Stimulated activated CD4-positive, alpha-beta T cell treated with anti-CD3 and anti-CD28 coated beads, Interleukin-12 subunit alpha, Interleukin-12 subunit beta, amount 100 ng/mL, for 24 hours (primary cell): ENCODE measurements around the gene FBXO24.

Source experiments
- DNase-seq, 2 experiments: peaks; one replicate each; pipeline ENCODE4 v3.0.0-alpha.2; 2020; ENCODE audit warnings: low read depth in 2 of 2

The FBXO24 gene

DNA sequence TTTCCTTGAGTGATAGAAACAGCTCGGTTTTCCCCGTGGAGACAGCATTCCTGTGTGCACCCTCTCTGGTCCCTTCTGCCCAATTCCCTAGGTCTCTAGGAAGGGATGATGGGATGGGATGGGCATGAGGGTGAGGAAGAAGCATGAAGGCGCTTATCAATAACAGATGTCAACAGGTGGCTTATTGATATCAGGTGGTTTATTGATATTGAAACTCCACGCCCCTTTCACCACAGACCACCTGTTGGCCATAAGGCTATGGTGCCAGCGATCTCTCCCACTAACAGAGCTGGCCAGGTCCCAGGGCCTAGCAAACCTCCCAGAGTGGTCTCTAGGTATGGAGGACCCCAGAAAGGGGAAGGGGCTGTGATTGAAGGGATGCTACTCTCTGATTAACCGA is 34.1 kb downstream of the FBXO24 start:
- DNase-seq: no peak

DNA sequence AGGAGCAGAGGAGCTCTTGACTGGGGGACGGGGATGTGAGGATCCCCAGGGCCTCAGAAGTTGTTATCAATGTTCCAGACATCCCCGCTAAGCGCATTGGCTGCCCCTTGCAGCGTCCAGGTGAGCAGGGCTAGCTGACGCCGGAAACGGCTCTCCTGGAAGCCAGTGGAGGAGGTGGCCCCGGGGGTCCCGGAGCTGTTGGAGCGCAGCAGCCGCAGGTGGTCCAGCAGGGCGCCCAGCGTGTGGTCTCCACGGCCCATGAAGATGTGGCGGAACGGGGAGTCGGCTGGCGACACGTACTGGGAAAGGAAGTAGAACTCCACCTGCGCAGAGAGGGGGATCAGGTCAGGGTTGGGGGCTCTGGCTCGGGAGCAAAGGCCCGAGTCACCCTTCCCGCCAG is 34.7 kb downstream of the FBXO24 start:
- DNase-seq: no peak

DNA sequence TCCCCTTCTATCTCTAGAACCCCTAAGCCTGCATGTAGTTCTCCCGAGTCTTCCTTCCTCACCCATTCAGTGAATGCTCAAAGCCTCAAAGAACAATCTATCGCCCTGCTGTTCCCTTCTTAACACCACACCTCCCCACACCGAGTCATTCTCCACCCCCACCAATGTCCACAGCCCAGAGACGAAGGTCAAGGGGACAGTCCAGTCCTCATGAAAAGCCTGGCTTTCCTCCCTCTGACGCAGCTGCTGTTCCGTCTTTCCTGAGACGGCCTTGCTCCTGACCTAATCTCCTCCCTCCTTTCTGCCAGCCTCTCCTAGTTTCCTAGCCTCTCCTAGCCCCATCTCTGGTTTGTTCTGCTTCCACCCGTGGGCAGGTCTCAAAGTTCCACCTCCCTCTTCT is 35.4 kb downstream of the FBXO24 start:
- no peak for DNase-seq

DNA sequence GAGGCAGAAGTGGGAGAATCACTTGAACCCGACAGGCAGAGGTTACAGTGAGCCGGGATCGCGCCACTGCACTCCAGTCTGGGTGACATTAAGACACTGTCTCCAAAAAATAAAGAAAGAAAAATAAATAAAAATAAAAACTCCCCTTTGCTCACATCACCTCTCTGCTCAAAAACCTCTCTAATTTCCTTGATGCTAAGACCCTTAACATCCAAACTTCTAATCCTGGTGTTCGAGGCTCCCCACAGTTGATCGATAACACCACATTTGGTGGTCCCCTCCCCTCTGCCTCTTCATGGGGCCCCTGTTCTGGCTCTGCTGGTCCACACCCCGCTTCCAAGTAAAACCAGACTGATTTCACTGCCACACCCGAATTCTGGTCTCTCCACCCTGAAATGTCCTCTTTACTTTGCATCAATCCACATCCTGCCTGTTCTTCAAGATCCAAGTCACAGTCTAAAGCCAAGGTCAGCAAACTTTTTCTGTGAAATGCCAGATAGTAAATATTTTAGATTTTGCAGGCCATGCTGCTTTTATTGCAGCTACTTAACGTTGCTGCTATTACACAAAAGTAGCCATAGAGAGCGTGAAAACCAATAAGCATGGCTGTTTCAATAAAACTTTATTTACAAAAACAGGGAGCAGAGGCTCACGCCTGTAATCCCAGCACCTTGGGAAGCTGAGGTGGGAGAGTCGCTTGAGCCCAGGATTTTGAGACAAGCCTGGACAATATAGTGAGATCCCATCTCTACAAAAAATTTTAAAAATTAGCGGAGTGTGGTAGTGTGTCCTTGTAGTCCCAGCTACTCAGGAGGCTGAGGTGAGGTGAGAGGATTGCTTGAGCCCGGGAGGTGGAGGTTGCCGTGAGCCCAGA is 38.1 kb downstream of the FBXO24 start:
- no peak for DNase-seq

DNA sequence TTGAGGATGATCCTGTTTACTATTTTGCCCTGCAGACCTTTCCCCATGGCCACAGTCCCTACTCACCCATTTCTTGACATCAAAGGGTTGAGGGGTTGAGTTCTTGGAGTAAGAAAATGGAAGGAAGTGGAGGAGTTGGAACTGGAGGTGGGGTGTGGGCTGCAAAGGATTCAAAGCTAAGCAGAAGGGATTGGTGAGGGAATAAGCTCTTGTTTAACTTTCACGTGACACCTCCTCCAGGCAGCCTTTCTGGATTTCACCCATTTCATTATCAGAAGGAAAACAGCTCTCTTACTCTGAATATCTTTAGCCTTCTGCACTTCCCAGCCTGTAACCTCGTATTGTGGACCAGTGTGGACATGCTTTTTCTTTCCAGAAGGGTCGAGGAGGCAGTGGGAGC is 39.9 kb downstream of the FBXO24 start:
- no peak for DNase-seq

DNA sequence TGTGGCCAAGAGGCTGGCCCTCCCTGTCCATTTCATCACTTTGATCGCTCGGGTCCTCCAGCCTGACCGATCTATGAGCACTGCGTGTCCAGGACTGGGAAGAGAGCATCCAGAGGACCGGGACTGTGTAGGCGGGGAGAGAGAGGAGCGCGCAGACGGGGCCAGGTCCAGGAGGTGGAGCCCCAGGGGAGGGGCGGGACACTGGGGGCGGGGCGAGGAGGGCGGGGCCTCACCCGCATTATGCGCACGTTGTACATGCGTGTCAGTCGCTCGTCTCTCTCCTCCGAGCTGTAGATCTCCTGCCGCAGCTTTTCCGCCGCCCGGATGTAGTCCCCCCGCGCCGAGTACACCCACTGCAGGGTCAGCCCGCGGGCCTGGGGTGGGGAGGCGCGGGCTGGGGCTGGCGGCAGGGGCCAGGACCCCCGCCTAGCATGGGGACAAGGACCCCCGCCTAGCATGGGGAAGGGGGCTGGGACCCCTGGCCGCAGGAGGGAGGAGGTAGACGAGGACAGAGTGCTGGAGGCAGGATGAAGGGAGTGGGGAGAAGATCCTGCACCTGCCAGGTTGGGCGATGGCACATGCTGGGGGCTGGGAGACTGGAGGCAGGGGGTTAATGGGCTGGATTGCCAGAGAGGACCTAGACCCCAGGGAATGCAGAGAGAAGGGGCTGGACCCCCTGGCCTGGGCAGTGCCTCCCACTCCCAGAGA is 40.6 kb downstream of the FBXO24 start:
- peak; percentile 77 to 85 for DNase-seq

DNA sequence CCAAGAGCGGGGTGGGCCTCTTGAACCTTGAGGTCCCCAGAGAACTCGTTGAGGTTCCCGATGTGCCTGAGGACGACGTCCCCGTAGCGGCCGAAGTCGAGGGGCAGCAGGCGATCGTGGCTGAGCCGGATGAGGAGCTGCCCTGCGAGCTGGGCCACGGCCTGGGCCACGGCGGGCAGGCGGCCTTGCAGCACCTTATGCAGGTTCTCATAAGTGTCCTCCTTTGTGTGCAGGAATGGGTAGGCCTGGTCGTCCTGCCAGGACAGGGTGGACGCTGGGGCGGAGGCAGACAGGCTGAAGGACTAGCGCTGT is 41.1 kb downstream of the FBXO24 start:
- DNase-seq: no peak

DNA sequence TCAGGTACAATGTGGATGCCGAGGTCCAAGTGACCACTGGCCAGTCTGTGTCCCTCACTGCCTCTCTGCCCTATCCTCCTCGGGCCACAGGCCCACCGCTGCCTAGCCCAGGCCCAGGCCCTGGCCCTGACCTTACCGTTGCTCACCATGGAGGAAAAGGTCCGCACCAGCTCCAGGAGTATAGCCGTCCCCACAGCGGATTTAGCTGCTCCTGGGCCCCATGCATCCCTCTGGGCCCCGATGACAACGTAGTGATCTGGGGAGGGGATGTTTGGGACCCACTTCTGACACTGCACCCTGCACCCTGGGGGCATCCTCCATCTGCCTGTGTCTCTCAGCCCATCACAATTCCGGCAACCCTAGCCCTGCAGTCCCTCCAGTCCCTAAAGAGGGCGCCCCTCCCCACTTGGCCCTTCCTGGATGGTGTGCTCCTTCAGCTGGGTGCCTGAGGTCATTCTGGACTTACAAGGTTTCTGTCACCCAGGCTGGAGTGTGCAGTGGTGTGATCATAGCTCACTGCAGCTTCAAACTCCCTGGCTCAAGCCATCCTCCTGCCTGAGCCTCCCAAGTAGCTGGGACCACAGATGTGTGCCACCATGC is 43.1 kb downstream of the FBXO24 start:
- DNase-seq: peak in 1 of 2 experiments; percentile 24

DNA sequence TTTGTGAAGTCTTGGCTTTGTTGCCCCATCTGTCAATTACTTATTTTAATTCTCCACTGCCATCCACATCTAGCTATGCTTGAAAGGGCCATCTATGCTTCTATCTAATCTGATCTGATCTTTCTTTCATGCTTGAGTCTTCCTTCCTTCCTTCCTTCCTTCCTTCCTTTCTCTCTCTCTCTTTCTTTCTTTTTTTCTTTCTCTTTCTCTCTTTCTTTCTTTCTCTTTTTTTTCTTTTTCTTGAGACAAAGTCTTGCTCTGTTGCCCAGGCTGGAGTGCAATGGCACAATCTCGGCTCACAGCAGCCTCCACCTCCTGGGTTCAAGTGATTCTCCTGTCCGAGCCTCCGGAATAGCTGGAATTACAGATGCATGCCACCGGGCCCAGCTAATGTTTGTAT is 43.9 kb downstream of the FBXO24 start:
- DNase-seq: no peak

DNA sequence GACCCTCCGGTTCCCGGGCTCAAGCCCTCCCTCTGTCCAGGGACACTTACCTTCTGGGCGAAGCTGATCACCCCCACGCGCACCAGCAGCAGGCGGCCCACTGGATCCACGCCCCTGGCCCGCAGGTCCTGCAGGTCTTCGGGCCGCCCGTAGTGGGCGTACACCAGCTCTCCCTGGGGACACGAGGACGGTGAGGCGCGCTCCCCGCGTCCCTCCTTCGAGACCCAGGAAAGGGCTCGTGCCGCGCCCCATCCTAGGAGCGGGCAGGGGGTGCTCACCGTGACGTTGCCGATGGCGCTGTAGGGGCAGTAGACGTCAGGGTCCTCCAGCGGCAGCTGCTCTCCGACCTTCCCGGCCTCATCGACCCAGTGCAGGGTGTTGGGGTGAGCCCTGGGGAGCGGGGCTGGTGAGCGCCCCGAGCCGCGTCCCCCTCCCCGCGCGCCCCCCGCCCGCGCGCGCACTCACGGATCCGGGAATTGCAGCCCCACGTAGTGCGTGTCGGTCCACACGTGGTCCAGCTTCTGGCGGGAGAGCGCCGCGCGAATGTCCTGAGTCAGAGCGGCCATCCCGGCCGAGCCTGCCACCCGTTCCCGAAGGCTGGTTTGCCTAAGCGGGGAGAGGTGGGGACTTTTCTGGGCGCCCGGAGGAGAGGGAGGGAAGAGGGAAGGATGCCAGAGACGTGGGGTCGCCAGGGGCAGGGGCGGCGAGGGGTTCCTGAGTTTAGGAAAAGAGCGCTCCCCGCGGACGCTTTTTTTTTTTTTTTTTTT is 47.0 kb downstream of the FBXO24 start:
- DNase-seq: peak in 1 of 2 experiments; percentile 58

DNA sequence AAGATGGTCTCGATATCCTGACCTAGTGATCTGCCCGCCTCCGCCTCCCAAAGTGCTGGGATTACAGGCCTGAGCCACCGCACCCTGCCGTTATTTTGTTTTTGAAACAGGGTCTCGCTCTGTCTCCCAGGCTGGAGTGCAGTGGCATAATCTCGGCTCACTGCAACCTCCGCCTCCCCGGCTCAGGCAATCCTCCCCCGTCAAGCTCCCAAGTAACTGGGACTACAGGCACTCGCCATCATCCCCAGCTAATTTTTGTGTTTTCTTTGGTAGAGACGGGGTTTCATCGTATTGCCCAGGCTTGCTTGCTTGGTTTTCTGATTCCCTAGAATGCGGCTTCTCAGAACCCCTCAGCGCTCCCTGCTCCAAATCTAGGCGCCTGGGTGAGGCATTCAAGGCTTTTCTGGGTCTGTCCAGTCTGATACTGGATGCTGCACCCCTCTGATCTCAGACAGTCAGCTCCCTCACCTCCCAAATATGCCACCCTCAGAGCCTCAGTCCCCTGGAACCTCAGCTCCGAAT is 53.9 kb downstream of the FBXO24 start:
- DNase-seq: no peak

DNA sequence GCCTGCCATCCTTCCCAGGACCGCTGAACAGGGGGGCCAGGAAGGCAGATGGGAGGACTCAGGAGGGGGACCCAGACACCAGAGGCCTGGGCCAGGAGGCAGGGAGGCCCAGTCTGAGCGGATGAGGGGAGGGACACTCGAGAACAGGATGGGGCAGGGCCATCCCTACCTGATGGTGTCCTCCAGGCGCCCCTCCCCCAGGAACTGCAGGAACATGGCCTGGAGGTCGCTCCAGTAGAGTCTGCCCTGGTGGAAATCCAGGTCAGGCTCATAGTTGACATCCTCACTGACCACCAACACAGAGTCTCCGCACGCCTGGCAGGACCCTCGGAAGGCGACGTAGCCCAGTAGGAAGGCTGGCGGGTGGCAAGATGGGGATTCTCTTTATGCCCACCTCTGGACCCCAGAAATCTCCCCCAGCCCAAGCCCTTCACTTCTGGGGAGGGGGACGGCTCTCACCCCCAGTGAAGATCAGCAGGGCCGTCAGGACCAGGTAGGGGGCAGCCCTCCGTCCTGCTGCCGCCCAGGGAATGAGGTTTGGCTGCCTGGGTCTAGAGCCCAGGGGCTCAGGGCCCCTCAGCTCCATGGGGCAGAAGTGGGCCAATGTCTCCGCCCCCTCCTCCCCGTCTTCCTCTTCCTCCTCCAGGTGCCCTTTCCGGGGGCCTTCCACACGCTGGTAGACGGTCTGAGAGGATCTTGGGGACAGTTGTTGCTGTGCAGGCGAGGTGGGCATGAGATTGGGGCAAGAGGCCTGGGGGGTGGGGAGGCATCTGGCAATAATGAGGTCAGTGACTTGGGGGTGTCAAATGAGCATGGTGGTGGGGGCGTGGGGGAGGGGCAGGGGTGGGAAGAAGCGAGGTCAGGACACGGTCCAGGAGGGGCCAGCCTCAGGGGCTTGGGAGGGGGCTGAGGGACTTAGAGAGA is 54.7 kb downstream of the FBXO24 start:
- DNase-seq: no peak

DNA sequence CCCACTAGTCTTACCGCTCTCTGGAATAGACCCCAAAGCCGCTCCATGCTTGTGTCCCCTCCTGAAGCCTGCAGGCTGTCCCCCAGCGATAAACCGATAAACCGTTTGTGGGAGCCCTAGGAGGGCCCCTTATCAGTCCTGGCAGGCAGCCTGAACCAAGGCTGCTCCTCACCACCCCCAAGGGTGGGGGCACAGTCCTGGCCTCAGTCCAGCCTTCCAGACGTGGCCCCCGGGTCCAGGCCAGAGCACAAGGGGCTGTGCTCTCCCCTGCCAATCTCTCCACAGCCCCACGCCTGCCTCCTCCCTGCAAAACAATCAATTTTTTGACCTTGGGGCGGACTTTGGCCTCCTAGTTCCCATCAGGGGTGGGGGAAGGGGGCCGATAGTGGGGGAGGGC is 55.3 kb downstream of the FBXO24 start, which contains the start of gene TFR2:
Gene TFR2 (minus strand): TSS at position 90 of the 397 bp plus-strand sequence. CDS start 43 bp downstream, at position 47.
- no peak for DNase-seq

DNA sequence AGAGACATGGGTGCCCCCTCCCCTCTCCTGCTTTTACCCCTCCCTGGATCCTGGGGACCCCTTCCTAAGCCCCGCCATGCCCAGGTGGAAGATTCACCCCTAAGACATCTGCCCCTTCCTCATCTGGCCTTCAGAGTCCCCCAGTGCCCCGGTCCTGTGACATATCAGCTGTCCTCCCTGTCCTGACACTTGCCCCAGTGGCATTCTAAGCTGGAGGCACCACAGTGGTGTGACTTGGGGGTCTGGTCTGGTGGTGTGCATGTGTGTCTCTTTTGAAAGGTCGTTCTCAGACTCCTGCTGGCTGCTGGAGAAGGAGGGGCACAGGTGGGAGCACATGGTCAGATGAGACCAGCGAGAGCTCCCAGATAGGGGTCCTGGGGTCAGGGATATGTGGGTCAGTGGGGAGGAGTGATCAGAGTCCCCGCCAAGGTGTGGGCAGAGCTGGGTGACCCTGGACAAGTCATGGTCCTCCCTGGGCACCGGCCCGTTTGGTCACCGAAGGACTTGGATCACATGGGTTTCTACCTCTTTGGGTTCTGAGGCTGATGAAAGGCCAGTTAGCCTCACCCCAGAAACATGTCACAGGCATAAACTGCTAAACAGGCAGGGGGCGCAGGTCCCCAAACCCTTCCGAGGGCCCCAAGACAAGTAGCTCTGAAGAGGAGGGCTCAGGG is 55.9 kb downstream of the FBXO24 start:
- no peak for DNase-seq

DNA sequence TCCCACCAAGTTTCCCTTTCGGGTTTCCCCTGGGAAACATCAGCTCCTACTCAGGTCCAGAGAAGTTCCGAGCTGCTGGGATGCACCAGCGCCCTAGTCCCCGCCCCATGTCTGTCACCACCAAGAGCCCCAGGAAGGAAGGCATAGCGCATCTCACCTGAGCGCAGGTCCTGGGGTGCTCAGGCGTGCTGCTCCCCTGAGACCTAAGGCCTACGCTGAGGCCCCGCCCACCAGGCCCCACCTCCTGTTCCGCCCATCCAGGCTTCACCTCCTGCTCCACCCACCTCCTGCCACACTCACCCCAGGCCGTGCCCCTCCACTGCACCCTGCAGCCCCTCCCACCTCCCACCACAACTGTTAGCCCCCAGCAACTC is 56.4 kb downstream of the FBXO24 start:
- DNase-seq: peak in 1 of 2 experiments; percentile 20

DNA sequence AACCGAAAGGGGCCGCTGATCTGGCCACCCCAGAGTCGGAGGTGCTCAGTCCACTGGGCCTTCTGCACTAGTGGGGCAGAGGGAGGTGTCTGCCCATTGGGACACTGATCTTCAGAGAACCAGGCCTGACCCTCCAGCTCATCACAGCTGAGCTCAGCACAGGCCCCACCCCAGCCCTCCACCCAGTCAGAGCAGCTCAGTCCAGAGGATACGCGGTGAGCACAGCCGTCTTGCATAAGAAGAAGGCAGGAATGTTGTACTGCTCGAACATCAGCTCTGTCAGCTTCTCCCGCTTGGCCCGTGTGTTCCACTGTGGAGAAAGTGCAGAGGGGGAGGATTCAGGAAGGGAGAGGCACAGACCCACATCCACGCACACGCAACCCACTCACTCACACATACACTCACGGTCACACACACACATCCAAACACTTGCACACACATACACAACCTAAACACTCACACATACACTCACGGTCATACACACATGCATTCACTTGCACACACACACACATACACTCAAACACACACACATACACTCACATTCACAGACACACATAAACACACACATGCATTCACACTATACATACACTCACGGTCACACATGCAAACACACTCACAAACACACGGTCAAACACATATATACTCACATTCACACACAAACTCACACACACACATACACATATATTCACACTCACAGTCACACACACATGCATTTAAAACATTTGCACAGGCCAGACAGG is 63.9 kb downstream of the FBXO24 start:
- DNase-seq: no peak
